HG03060 (cell line): ENCODE results near the gene TNRC18.
"Not testable (repeated sequence)": the region's sequence is repeated elsewhere in the genome, so short reads cannot be mapped to it uniquely, and the experiment has no call there.

Source experiments
- ATAC-seq: cut with Tn5 transposase; IDR thresholded peaks from one replicate; pipeline ENCODE4 v1.9.1; 2021; ENCODE audit warnings: low read depth, moderate number of reproducible peaks; ENCODE audit not compliant: unreplicated experiment

Gene TNRC18

GRCh38 chr7:5423306-5423975 is at the start of gene TNRC18:
Gene TNRC18, minus strand, starts transcription at chr7:5423834. Its CDS starts 2,588 bp downstream, at chr7:5421246.
- no peak for ATAC-seq

- ATAC-seq, result no peak
These were observed 49.0 kb upstream of the TNRC18 start for GRCh38 chr7:5472432-5473315.

GRCh38 chr7:5471623-5472022 is 48.0 kb upstream of the TNRC18 start:
- not testable (repeated sequence) for ATAC-seq

- ATAC-seq, result no peak
These were observed 47.2 kb upstream of the TNRC18 start for GRCh38 chr7:5470816-5471215.

- no peak for ATAC-seq
These were observed 46.5 kb upstream of the TNRC18 start for GRCh38 chr7:5470167-5470532.

GRCh38 chr7:5469375-5470166 is 45.9 kb upstream of the TNRC18 start:
- ATAC-seq, result no peak

GRCh38 chr7:5467645-5468044 is 44.0 kb upstream of the TNRC18 start:
- no peak for ATAC-seq

GRCh38 chr7:5466551-5466950 is 42.9 kb upstream of the TNRC18 start:
- ATAC-seq, result no peak

- ATAC-seq, result no peak
These were observed 39.4 kb upstream of the TNRC18 start for GRCh38 chr7:5463031-5463430.

- ATAC-seq, result no peak
These were observed 38.6 kb upstream of the TNRC18 start for GRCh38 chr7:5462216-5462615.

- ATAC-seq, result no peak
These were observed 35.4 kb upstream of the TNRC18 start for GRCh38 chr7:5458921-5459480.

- ATAC-seq, result no peak
These were observed 33.7 kb upstream of the TNRC18 start for GRCh38 chr7:5457245-5457735.

GRCh38 chr7:5456409-5456808 is 32.8 kb upstream of the TNRC18 start:
- ATAC-seq, result no peak

GRCh38 chr7:5455581-5456219 is 32.1 kb upstream of the TNRC18 start:
- no peak for ATAC-seq

- ATAC-seq, result no peak
These were observed 31.5 kb upstream of the TNRC18 start for GRCh38 chr7:5455175-5455574.

GRCh38 chr7:5454485-5454884 is 30.9 kb upstream of the TNRC18 start:
- ATAC-seq, result no peak

- no peak for ATAC-seq
These were observed 30.0 kb upstream of the TNRC18 start for GRCh38 chr7:5453566-5454075.

- no peak for ATAC-seq
These were observed 29.4 kb upstream of the TNRC18 start for GRCh38 chr7:5452937-5453540.

- ATAC-seq, result no peak
These were observed 28.9 kb upstream of the TNRC18 start for GRCh38 chr7:5452470-5452899.
